K562 (cell line): ENCODE results near the gene BRPF1. TPM values are rescaled to one million over a fixed set of nuclear protein-coding genes. Genes with fewer than 3 reads are reported as not detected.

Source experiments
- CBX3 ChIP-seq, 2 experiments: IDR thresholded peaks; 1 replicate in 1 of 2; 2 replicates in 1 of 2; pipeline ENCODE4 v1.6.1; 2012; ENCODE audit warnings: inconsistent platforms in 2 of 2, low read length in 2 of 2, borderline replicate concordance in 1 of 2, control low read depth in 1 of 2
- E2F5 ChIP-seq: sonication (generic); formaldehyde crosslinking; IDR thresholded peaks from 2 replicates; pipeline ENCODE4 v1.8.0; 2022; ENCODE audit warnings: mild to moderate bottlenecking, missing genetic modification reagents
- MGA ChIP-seq: fragments of 450-650 bp; IDR thresholded peaks from 2 replicates; pipeline ENCODE4 v1.6.1; 2016; ENCODE audit warnings: mild to moderate bottlenecking, moderate library complexity
- NKRF ChIP-seq: fragments of 450-650 bp; IDR thresholded peaks from 2 replicates; pipeline ENCODE4 v1.6.1; 2016; ENCODE audit warnings: borderline replicate concordance
- OTX1 ChIP-seq: fragments of 450-650 bp; formaldehyde crosslinking; IDR thresholded peaks from 2 replicates; pipeline ENCODE4 v1.4.0; 2022; ENCODE audit warnings: mild to moderate bottlenecking
- TEAD4 ChIP-seq, 2 experiments: sonication (generic) in 1 of 2; formaldehyde crosslinking in 1 of 2; IDR thresholded peaks; 2 replicates each; pipeline versions ENCODE4 v1.6.1 to v1.8.0; 2012 to 2022; ENCODE audit warnings: borderline replicate concordance in 1 of 2, inconsistent platforms in 1 of 2, low read length in 1 of 2, mild to moderate bottlenecking in 1 of 2, missing genetic modification reagents in 1 of 2
- U2AF2 ChIP-seq: fragments of 200-400 bp; formaldehyde crosslinking; optimal IDR thresholded peaks from 2 replicates; pipeline ENCODE3; 2017; ENCODE audit warnings: low read depth, mild to moderate bottlenecking, low read length
- YBX1 ChIP-seq: fragments of 450-650 bp; IDR thresholded peaks from 2 replicates; pipeline ENCODE4 v1.7.1; 2016; ENCODE audit warnings: mild to moderate bottlenecking
- ZC3H11A ChIP-seq: IDR thresholded peaks from 2 replicates; pipeline ENCODE4 v1.6.1; 2012; ENCODE audit warnings: low read depth, low read length, improper control_type of control experiment
- polyA plus RNA-seq, 8 experiments: library from polyadenylated mRNA; depleted of rRNA in 4 of 8; stranded (reverse) in 5 of 8; unstranded in 3 of 8; fragments of >200 nt; fragmentation: Nextera tagmentation in 2 of 8; fragmentation: Illumina TruSeq in 1 of 8; extraction: Ambion mirVana in 2 of 8; extraction: Trizol in 1 of 8; gene quantifications; 2 replicates each; pipeline versions ENCODE4 v1.2.1 to v1.2.3, GENCODE V29; 2011 to 2014; ENCODE audit warnings: inconsistent platforms in 1 of 8, missing spikeins in 1 of 8
- total RNA-seq, 7 experiments: library from RNA; depleted of rRNA in 6 of 7; stranded (reverse); fragments of >200 nt in 6 of 7; fragmentation: Illumina TruSeq in 2 of 7; extraction: Trizol in 2 of 7; gene quantifications; 2 replicates each; pipeline versions ENCODE4 v1.2.1 to v1.2.3, GENCODE V29; 2011 to 2021; ENCODE audit warnings: low replicate concordance in 1 of 7

Gene BRPF1
- total and polyA plus RNA-seq, 9 of the 15 experiments (the other 6 are each of a cell fraction or from before 2014, with no cell fraction given): 1.1 to 40.2 (median 23.5) TPM

GRCh38 chr3:9715764-9716437 lies 15.6 kb upstream of the BRPF1 start (continued):
- TF ChIP-seq E2F5: no peak
- TF ChIP-seq TEAD4 (IDR thresholded peaks at IDR 0.05; ENCODE audit: low read length): peak; percentile 60
- TF ChIP-seq TEAD4 (CRISPR knock-in tag; IDR thresholded peaks at IDR 0.05; ENCODE audit: borderline replicate concordance): no peak
- no peak for TF ChIP-seq U2AF2
- TF ChIP-seq OTX1 (CRISPR knock-in tag): no peak
- no peak for TF ChIP-seq NKRF
- TF ChIP-seq MGA: peak; percentile 52; the same call in 1 of the 2 replicates
- no peak for TF ChIP-seq YBX1
- TF ChIP-seq ZC3H11A: no peak
- TF ChIP-seq CBX3 (IDR thresholded peaks at IDR 0.05; ENCODE audit: borderline replicate concordance in 1 of 2, low read length in 2 of 2): peak in 1 of 2 experiments; percentile 81; a peak in 2 of 3 replicates
